CD4-positive, alpha-beta T cell treated with Interleukin-15 for 4 hours (primary cell): Measurements from ENCODE around the gene PLEKHH1.

ENCODE experiments used
- DNase-seq: peaks from one replicate; pipeline ENCODE4 v3.0.0-alpha.2; 2020; ENCODE audit warnings: low spot score

PLEKHH1 gene

GRCh38 chr14:67567654-67568053 is 34.6 kb downstream of the PLEKHH1 start:
- DNase-seq, result no peak

GRCh38 chr14:67569011-67569650 is 36.0 kb downstream of the PLEKHH1 start:
- no peak for DNase-seq

- DNase-seq, result no peak
Observed at GRCh38 chr14:67569651-67570290, 36.7 kb downstream of the PLEKHH1 start.

- no peak for DNase-seq
Observed at GRCh38 chr14:67570453-67570852, 37.4 kb downstream of the PLEKHH1 start.

- peak; percentile 68 for DNase-seq
Observed at GRCh38 chr14:67571275-67571990, 38.3 kb downstream of the PLEKHH1 start.

GRCh38 chr14:67571991-67572323 is 38.9 kb downstream of the PLEKHH1 start:
- DNase-seq, result no peak

- no peak for DNase-seq
Observed at GRCh38 chr14:67572608-67573007, 39.5 kb downstream of the PLEKHH1 start.

- no peak for DNase-seq
Observed at GRCh38 chr14:67573228-67574010, 40.3 kb downstream of the PLEKHH1 start.

GRCh38 chr14:67574156-67574555 is 41.1 kb downstream of the PLEKHH1 start:
- no peak for DNase-seq

GRCh38 chr14:67574806-67575205 is 41.7 kb downstream of the PLEKHH1 start:
- DNase-seq, result no peak

GRCh38 chr14:67575684-67576083 is 42.6 kb downstream of the PLEKHH1 start:
- no peak for DNase-seq

- no peak for DNase-seq
Observed at GRCh38 chr14:67576216-67576955, 43.3 kb downstream of the PLEKHH1 start.

- no peak for DNase-seq
Observed at GRCh38 chr14:67577181-67577808, 44.2 kb downstream of the PLEKHH1 start.

GRCh38 chr14:67577909-67578749 is 45.0 kb downstream of the PLEKHH1 start:
- no peak for DNase-seq

GRCh38 chr14:67579040-67579439 is 46.0 kb downstream of the PLEKHH1 start:
- DNase-seq, result no peak

- DNase-seq, result no peak
Observed at GRCh38 chr14:67579636-67580035, 46.5 kb downstream of the PLEKHH1 start.

- no peak for DNase-seq
Observed at GRCh38 chr14:67580336-67581171, 47.5 kb downstream of the PLEKHH1 start.

GRCh38 chr14:67581643-67582042 is 48.6 kb downstream of the PLEKHH1 start:
- DNase-seq, result no peak

GRCh38 chr14:67582061-67582460 is 49.0 kb downstream of the PLEKHH1 start:
- no peak for DNase-seq
